ENCODE results near the gene CCDC159. TPM values are rescaled to one million over a fixed set of nuclear protein-coding genes. Genes with fewer than 3 reads are reported as not detected.
A peak's percentile ranks its signal among the peaks of the same experiment; 100 is the strongest.

Gene CCDC159
- total and polyA plus RNA-seq, 2 donors (not counting 1 experiment from before 2014, with no cell fraction given), result 57.5 to 128 TPM

DNA sequence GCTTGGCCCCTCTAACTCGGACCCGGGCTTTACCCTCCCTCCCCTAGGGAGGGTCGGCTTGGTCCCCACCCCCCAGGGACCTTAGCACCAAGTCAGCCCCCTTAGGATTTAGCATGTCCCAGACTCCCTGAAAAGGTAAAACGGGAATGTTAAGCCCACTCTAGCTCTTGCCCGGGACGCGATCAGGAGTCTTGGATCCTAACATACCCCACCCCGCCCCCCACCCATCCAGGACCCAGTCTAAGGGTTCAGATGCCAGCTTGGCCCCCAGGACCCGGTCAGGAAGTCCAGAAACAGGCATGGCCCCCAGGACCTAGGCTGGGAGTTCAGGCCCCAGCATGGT, 37.4 kb downstream of the CCDC159 start:
- intact Hi-C loops (cut with micrococcal nuclease), result no loop called here
- H3K9me3 Mint-ChIP-seq (ENCODE audit: insufficient read depth), result no peaks in the 10 kb centered on the region
- peaks cover 0 to 6% (median 2%) of the 10 kb centered on the region in 4 experiments for H3K27me3 ChIP-seq (replicated peaks in 1 of 4; ENCODE audit: control extremely low read depth in 1 of 4, control insufficient read depth in 3 of 4, insufficient read depth in 4 of 4, low read length in 3 of 4)
- no peaks in the 10 kb centered on the region for H3K36me3 ChIP-seq (replicated peaks in 1 of 2; ENCODE audit: control extremely low read depth in 1 of 2, control insufficient read depth in 1 of 2, extremely low read depth in 1 of 2, insufficient read depth in 2 of 2, low read length in 1 of 2)
- H3K9ac ChIP-seq (ENCODE audit: low read length), result peak overlapping the region; percentile 63
- no peak overlapping the region for H3K27ac Mint-ChIP-seq
- ChIA-PET POLR2A (interaction anchor here (0.5 to 1.6 kb wide), 5 partner anchors 9 to 556 kb away, joined by 3 to 7 read pairs (median 4); partner anchors contain the start of gene ELAVL3), CTCF (interaction anchor here (0.8 to 2.4 kb wide), 9 partner anchors 9 to 145 kb away, joined by 3 to 27 read pairs (median 5); partner anchors contain the start of genes ECSIT, ELAVL3, RGL3 and SWSAP1)
- H3K27ac ChIP-seq (ENCODE audit: low read length in 2 of 2), result peak overlapping the region; percentile 11 to 46
- H2AFZ ChIP-seq (ENCODE audit: insufficient read depth, low read depth, low read length, poor library complexity, severe bottlenecking), result peak overlapping the region; percentile 82
- H4K20me1 ChIP-seq (ENCODE audit: control insufficient read depth, insufficient read depth, low read length, poor library complexity, severe bottlenecking), result no peaks in the 10 kb centered on the region
- H3K4me2 ChIP-seq (replicated peaks; ENCODE audit: low read depth, low read length, poor library complexity, severe bottlenecking), result peak overlapping the region; percentile 89
- peaks cover 48% of the 10 kb centered on the region for H3K4me1 Mint-ChIP-seq
- ATAC-seq (ENCODE audit: low read depth), result no peak
- no peaks in the 10 kb centered on the region for H3K79me2 ChIP-seq (ENCODE audit: control insufficient read depth, insufficient read depth, low read length)
- H3K4me3 ChIP-seq (ENCODE audit: control extremely low read depth in 1 of 5, extremely low read depth in 1 of 5, insufficient read depth in 1 of 5, low read depth in 2 of 5, low read length in 4 of 5), result peak overlapping the region; percentile 15 to 60 (median 54)
- TF ChIP-seq, protein P1, sequence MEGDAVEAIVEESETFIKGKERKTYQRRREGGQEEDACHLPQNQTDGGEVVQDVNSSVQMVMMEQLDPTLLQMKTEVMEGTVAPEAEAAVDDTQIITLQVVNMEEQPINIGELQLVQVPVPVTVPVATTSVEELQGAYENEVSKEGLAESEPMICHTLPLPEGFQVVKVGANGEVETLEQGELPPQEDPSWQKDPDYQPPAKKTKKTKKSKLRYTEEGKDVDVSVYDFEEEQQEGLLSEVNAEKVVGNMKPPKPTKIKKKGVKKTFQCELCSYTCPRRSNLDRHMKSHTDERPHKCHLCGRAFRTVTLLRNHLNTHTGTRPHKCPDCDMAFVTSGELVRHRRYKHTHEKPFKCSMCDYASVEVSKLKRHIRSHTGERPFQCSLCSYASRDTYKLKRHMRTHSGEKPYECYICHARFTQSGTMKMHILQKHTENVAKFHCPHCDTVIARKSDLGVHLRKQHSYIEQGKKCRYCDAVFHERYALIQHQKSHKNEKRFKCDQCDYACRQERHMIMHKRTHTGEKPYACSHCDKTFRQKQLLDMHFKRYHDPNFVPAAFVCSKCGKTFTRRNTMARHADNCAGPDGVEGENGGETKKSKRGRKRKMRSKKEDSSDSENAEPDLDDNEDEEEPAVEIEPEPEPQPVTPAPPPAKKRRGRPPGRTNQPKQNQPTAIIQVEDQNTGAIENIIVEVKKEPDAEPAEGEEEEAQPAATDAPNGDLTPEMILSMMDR (IDR thresholded peaks at IDR 0.05), result no peak
- TF ChIP-seq EZH2 (IDR thresholded peaks at IDR 0.05; ENCODE audit: borderline replicate concordance, insufficient read depth, low read depth, low read length, poor library complexity, severe bottlenecking), result no peak
- H3K27me3 Mint-ChIP-seq, result no peaks in the 10 kb centered on the region
- WGBS (ENCODE audit: insufficient coverage), result 0% methylated on average over 9 of the region's 9 CpGs
- peaks cover 0 to 15% (median 0%) of the 10 kb centered on the region in 3 donors for H3K9me3 ChIP-seq (ENCODE audit: control extremely low read depth in 1 of 3, control insufficient read depth in 2 of 3, insufficient read depth in 1 of 3, low read length in 2 of 3)
- H3K4me1 ChIP-seq (ENCODE audit: control insufficient read depth in 2 of 2, insufficient read depth in 2 of 2, low read length in 2 of 2), result peaks cover 47 to 57% of the 10 kb centered on the region in 2 donors
- peak overlapping the region; percentile 86 for H3K4me3 Mint-ChIP-seq
- no peak for DNase-seq

DNA sequence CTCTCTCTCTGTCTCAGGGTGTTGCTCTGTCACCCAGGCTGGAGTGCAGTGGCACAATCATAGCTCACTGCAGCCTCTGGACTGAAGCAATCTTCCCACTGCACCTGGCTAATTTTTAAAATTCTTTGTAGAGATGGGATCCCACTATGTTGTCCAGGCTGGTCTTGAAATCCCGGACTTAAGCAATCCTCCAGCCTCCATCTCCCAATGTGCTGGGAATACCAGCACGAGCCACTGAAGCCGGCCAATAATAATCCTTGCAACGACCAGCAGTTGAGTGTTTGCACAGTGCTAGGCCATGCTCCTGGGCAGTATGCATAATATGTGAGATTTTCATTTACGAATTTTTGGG, 38.4 kb downstream of the CCDC159 start:
- Histone ChIP-seq H3K9ac (ENCODE audit: low read length) (no peak overlapping the region), H3K9me3 (ENCODE audit: control extremely low read depth in 1 of 3, control insufficient read depth in 2 of 3, insufficient read depth in 1 of 3, low read length in 2 of 3) (peaks cover 0 to 15% (median 0%) of the 10 kb centered on the region in 3 donors), H3K27me3 (replicated peaks in 1 of 4; ENCODE audit: control extremely low read depth in 1 of 4, control insufficient read depth in 3 of 4, insufficient read depth in 4 of 4, low read length in 3 of 4) (peaks cover 0 to 6% (median 2%) of the 10 kb centered on the region in 4 experiments), H3K4me2 (replicated peaks; ENCODE audit: low read depth, low read length, poor library complexity, severe bottlenecking) (no peak overlapping the region), H4K20me1 (ENCODE audit: control insufficient read depth, insufficient read depth, low read length, poor library complexity, severe bottlenecking) (no peaks in the 10 kb centered on the region), H3K4me1 (ENCODE audit: control insufficient read depth in 2 of 2, insufficient read depth in 2 of 2, low read length in 2 of 2) (peaks cover 47 to 57% of the 10 kb centered on the region in 2 donors), H3K79me2 (ENCODE audit: control insufficient read depth, insufficient read depth, low read length) (no peaks in the 10 kb centered on the region), H3K36me3 (replicated peaks in 1 of 2; ENCODE audit: control extremely low read depth in 1 of 2, control insufficient read depth in 1 of 2, extremely low read depth in 1 of 2, insufficient read depth in 2 of 2, low read length in 1 of 2) (no peaks in the 10 kb centered on the region), H3K27ac (ENCODE audit: low read length in 2 of 2) (no peak overlapping the region), H2AFZ (ENCODE audit: insufficient read depth, low read depth, low read length, poor library complexity, severe bottlenecking) (no peak overlapping the region), H3K4me3 (ENCODE audit: control extremely low read depth in 1 of 5, extremely low read depth in 1 of 5, insufficient read depth in 1 of 5, low read depth in 2 of 5, low read length in 4 of 5) (no peak overlapping the region)
- Mint-ChIP-seq H3K9me3 (ENCODE audit: insufficient read depth) (no peaks in the 10 kb centered on the region), H3K4me1 (peaks cover 48% of the 10 kb centered on the region), H3K27me3 (no peaks in the 10 kb centered on the region), H3K27ac (peak overlapping the region; percentile 53), H3K4me3 (peak overlapping the region; percentile 61)
- no peak for ATAC-seq (ENCODE audit: low read depth)
- WGBS (ENCODE audit: insufficient coverage), result 100% methylated on average over 1 of the region's 5 CpGs
- no peak for TF ChIP-seq EZH2 (IDR thresholded peaks at IDR 0.05; ENCODE audit: borderline replicate concordance, insufficient read depth, low read depth, low read length, poor library complexity, severe bottlenecking)
- TF ChIP-seq, protein P1 (IDR thresholded peaks at IDR 0.05), result no peak
- POLR2A ChIA-PET, result interaction anchor here (0.6 kb wide), 1 partner anchor 780 kb away, joined by 6 read pairs; no protein-coding TSS in a partner anchor
- intact Hi-C loops (cut with micrococcal nuclease), result no loop called here
- CTCF ChIA-PET, result interaction anchor here (2.4 kb wide), 2 partner anchors 37 to 43 kb away, joined by 9 to 27 read pairs; partner anchors contain the start of gene RGL3
- DNase-seq, result no peak

Measured in B cell (primary cell).